Caco-2 (cell line): ENCODE measurements around the gene RACGAP1. TPM values are rescaled to one million over a fixed set of nuclear protein-coding genes. Genes with fewer than 3 reads are reported as not detected.

Experiments
- BruUV-seq: library from RNA; stranded (reverse); fragments of 400-500 nt; replicated peaks from 2 replicates; lab custom pipeline; 2021; lab: Mats Ljungman, UMichigan
- CTCF ChIA-PET: fragments of 300-600 bp; sonication (Branson Sonifier 250); formaldehyde crosslinking; loops from one replicate; lab custom pipeline; 2022; ENCODE audit warnings: antibody characterized with exemption; lab: Charles Lee
- POLR2A ChIA-PET: fragments of 300-600 bp; sonication (Branson Sonifier 250); formaldehyde crosslinking; loops from one replicate; lab custom pipeline; 2022; ENCODE audit warnings: antibody characterized with exemption; lab: Charles Lee
- DNase-seq, 2 experiments: peaks; one replicate each; pipeline versions ENCODE4 v3.0.0 to v3.0.0-alpha.2; 2020 to 2022
- H3K27me3 ChIP-seq: replicated peaks from 2 replicates; pipeline ENCODE4 v1.6.0; 2011; ENCODE audit warnings: low read length; ENCODE audit not compliant: control insufficient read depth, insufficient read depth
- H3K36me3 ChIP-seq: 2 replicates; pipeline ENCODE4 v1.5.1; 2011; ENCODE audit warnings: low read length; ENCODE audit not compliant: control insufficient read depth, insufficient read depth
- H3K4me1 ChIP-seq: fragments of 250-450 bp; sonication (Bioruptor Pico); 2 replicates; pipeline ENCODE4 v1.5.1; 2020; ENCODE audit warnings: mild to moderate bottlenecking
- H3K4me3 ChIP-seq: 2 replicates; pipeline ENCODE4 v1.5.1; 2011; ENCODE audit warnings: low read depth, mild to moderate bottlenecking, control low read depth, low read length
- H3K9me3 ChIP-seq: fragments of 250-450 bp; sonication (Bioruptor Pico); 2 replicates; pipeline ENCODE4 v1.5.1; 2020; ENCODE audit warnings: mild to moderate bottlenecking, moderate library complexity
- H3K27ac Mint-ChIP-seq: one replicate; pipeline ENCODE4 v1.8.0; 2022; ENCODE audit warnings: mixed read lengths; ENCODE audit not compliant: unreplicated experiment
- H3K27me3 Mint-ChIP-seq: one replicate; pipeline ENCODE4 v1.8.0; 2022; ENCODE audit warnings: mixed read lengths; ENCODE audit not compliant: insufficient read depth, unreplicated experiment
- H3K36me3 Mint-ChIP-seq: one replicate; pipeline ENCODE4 v1.8.0; 2022; ENCODE audit warnings: mild to moderate bottlenecking, mixed read lengths; ENCODE audit not compliant: insufficient read depth, unreplicated experiment
- H3K4me1 Mint-ChIP-seq: one replicate; pipeline ENCODE4 v1.8.0; 2022; ENCODE audit warnings: low read depth, mixed read lengths; ENCODE audit not compliant: unreplicated experiment
- H3K4me3 Mint-ChIP-seq: one replicate; pipeline ENCODE4 v1.8.0; 2022; ENCODE audit warnings: mild to moderate bottlenecking, moderate library complexity, mixed read lengths; ENCODE audit not compliant: unreplicated experiment
- H3K9me3 Mint-ChIP-seq: one replicate; pipeline ENCODE4 v1.8.0; 2022; ENCODE audit warnings: mixed read lengths; ENCODE audit not compliant: unreplicated experiment
- intact Hi-C: fragments of 100-400 bp; cut with micrococcal nuclease; formaldehyde crosslinking; loops from one replicate; pipeline ENCODE4 v1.10.0; 2022; ENCODE audit not compliant: unreplicated experiment
- total RNA-seq: library from RNA; stranded (reverse); gene quantifications from 2 replicates; pipeline ENCODE4 v1.2.3, GENCODE V29; 2022
- TF ChIP-seq, protein P1 (sequence below), 2 experiments: fragments of 200-600 bp in 1 of 2; IDR thresholded peaks; 1 replicate in 1 of 2; 2 replicates in 1 of 2; pipeline versions ENCODE4 v1.5.1 to v1.8.0; 2011 to 2022; ENCODE audit warnings: antibody characterized with exemption in 1 of 2, control low read depth in 1 of 2, inconsistent platforms in 1 of 2, low read depth in 1 of 2, low read length in 1 of 2, mild to moderate bottlenecking in 1 of 2, moderate library complexity in 1 of 2; ENCODE audit not compliant: insufficient read depth in 1 of 2, severe bottlenecking in 1 of 2, unreplicated experiment in 1 of 2

Gene RACGAP1
- total RNA-seq, 1 experiment from 2014 or later: 131 TPM

- CTCF ChIA-PET: interaction anchor here (0.6 to 6.2 kb wide), 23 partner anchors 11 to 804 kb away, joined by 3 to 93 read pairs (median 4); partner anchors contain the start of gene SMARCD1
- TF ChIP-seq, protein P1, sequence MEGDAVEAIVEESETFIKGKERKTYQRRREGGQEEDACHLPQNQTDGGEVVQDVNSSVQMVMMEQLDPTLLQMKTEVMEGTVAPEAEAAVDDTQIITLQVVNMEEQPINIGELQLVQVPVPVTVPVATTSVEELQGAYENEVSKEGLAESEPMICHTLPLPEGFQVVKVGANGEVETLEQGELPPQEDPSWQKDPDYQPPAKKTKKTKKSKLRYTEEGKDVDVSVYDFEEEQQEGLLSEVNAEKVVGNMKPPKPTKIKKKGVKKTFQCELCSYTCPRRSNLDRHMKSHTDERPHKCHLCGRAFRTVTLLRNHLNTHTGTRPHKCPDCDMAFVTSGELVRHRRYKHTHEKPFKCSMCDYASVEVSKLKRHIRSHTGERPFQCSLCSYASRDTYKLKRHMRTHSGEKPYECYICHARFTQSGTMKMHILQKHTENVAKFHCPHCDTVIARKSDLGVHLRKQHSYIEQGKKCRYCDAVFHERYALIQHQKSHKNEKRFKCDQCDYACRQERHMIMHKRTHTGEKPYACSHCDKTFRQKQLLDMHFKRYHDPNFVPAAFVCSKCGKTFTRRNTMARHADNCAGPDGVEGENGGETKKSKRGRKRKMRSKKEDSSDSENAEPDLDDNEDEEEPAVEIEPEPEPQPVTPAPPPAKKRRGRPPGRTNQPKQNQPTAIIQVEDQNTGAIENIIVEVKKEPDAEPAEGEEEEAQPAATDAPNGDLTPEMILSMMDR (IDR thresholded peaks at IDR 0.05; ENCODE audit: insufficient read depth in 1 of 2, low read depth in 1 of 2, low read length in 1 of 2, severe bottlenecking in 1 of 2, unreplicated experiment in 1 of 2): peak; percentile 96 to 97
- Mint-ChIP-seq H3K27ac (peak overlapping the region; percentile 54), H3K4me1 (peaks cover 11% of the 10 kb centered on the region), H3K27me3 (no peaks in the 10 kb centered on the region), H3K9me3 (no peaks in the 10 kb centered on the region), H3K4me3 (no peak overlapping the region), H3K36me3 (no peaks in the 10 kb centered on the region)
- Histone ChIP-seq H3K4me3 (no peak overlapping the region), H3K36me3 (no peaks in the 10 kb centered on the region), H3K27me3 (no peaks in the 10 kb centered on the region), H3K4me1 (peaks cover 9% of the 10 kb centered on the region), H3K9me3 (no peaks in the 10 kb centered on the region)
- POLR2A ChIA-PET: interaction anchor here (1.2 kb wide), 2 partner anchors 31 to 45 kb away, joined by 3 to 4 read pairs; no protein-coding TSS in a partner anchor
- BruUV-seq: no TSS peak
- DNase-seq: peak; percentile 91 to 95
- intact Hi-C loops: loop anchor here (1.0 kb wide), 5 partner anchors 11 to 172 kb away; no protein-coding TSS in a partner anchor
Observed at GRCh38 chr12:50039151-50039835, 14.0 kb upstream of the RACGAP1 start.

- no peak overlapping the region for H3K4me3 Mint-ChIP-seq
- DNase-seq: peak in 1 of 2 experiments; percentile 6
- Histone ChIP-seq H3K4me3 (no peak overlapping the region), H3K9me3 (no peaks in the 10 kb centered on the region), H3K36me3 (no peaks in the 10 kb centered on the region), H3K4me1 (peaks cover 9% of the 10 kb centered on the region), H3K27me3 (no peaks in the 10 kb centered on the region)
- H3K36me3 Mint-ChIP-seq: no peaks in the 10 kb centered on the region
- no peaks in the 10 kb centered on the region for H3K9me3 Mint-ChIP-seq
- no peak overlapping the region for H3K27ac Mint-ChIP-seq
- POLR2A ChIA-PET: no interaction called here
- H3K4me1 Mint-ChIP-seq: peaks cover 11% of the 10 kb centered on the region
- no TSS peak for BruUV-seq
- TF ChIP-seq, protein P1 (IDR thresholded peaks at IDR 0.05; ENCODE audit: insufficient read depth in 1 of 2, low read depth in 1 of 2, low read length in 1 of 2, severe bottlenecking in 1 of 2, unreplicated experiment in 1 of 2): no peak
- CTCF ChIA-PET: interaction anchor here (0.7 to 6.2 kb wide), 7 partner anchors 12 to 436 kb away, joined by 3 to 93 read pairs (median 7); no protein-coding TSS in a partner anchor
- intact Hi-C loops: no loop called here
- H3K27me3 Mint-ChIP-seq: no peaks in the 10 kb centered on the region
Observed at GRCh38 chr12:50038336-50038735, 13.0 kb upstream of the RACGAP1 start.

DNA sequence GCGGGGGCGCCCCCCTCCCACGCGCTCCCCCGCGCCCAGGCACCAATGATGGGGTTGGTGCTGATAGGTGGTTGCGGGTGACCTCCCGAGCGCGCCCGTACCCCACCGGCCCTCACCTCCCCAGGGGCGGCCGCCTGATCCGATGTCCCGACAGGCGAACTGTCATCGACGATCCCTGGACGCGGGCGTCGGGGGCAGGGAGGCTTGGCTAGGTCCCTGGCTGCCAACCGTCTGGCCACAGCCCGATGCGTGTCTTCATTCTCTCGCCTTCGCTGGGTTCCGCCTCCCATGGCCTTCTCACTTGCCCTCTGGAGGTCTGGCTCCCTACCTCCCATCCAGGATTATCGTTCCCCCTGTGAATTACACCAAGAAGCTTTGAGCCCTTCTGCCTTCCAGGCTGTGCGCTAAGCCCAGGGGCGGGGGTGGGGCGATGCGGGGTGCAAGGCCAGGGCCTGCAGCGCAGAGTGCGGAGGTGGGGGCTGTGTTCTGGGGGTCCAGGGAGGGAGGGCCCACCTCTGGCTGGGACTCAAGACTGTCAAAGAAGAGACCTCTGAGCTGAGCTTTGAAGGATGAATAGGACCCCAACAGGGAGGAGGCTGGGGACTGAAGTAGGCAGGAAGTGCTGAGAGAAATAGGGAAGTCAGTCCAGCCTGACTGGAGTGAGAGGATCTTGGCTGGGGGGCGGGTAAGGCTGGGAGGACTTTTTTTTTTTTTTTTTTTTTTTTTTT is 7.7 kb upstream of the RACGAP1 start:
- Mint-ChIP-seq H3K9me3 (no peaks in the 10 kb centered on the region), H3K4me3 (no peak overlapping the region), H3K27ac (no peak overlapping the region), H3K36me3 (no peaks in the 10 kb centered on the region), H3K4me1 (no peaks in the 10 kb centered on the region), H3K27me3 (no peaks in the 10 kb centered on the region)
- TF ChIP-seq, protein P1 (IDR thresholded peaks at IDR 0.05; ENCODE audit: insufficient read depth in 1 of 2, low read depth in 1 of 2, low read length in 1 of 2, severe bottlenecking in 1 of 2, unreplicated experiment in 1 of 2): no peak
- intact Hi-C loops: no loop called here
- peak in 1 of 2 experiments; percentile 36 for DNase-seq
- Histone ChIP-seq H3K4me3 (no peak overlapping the region), H3K9me3 (no peaks in the 10 kb centered on the region), H3K4me1 (no peaks in the 10 kb centered on the region), H3K27me3 (no peaks in the 10 kb centered on the region; the same call in 1 of the 2 replicates), H3K36me3 (no peaks in the 10 kb centered on the region)
- BruUV-seq: no TSS peak
- POLR2A ChIA-PET: no interaction called here
- CTCF ChIA-PET: interaction anchor here (0.9 kb wide), 1 partner anchor 23 kb away, joined by 3 read pairs; no protein-coding TSS in a partner anchor
